Parathyroid adenoma (tissue), 2 donors: ENCODE measurements around the gene AZGP1.

Source experiments
- H2AFZ ChIP-seq: fragments of 300-600 bp; sonication (generic); one replicate; pipeline ENCODE4 v1.7.0; 2017; ENCODE audit warnings: antibody characterized with exemption, mild to moderate bottlenecking
- H3K27ac ChIP-seq: fragments of 300-600 bp; sonication (generic); one replicate; pipeline ENCODE4 v1.7.0; 2017
- H3K27me3 ChIP-seq: fragments of 300-600 bp; sonication (generic); one replicate; pipeline ENCODE4 v1.7.0; 2017; ENCODE audit warnings: low read length; ENCODE audit not compliant: control insufficient read depth, insufficient read depth
- H3K36me3 ChIP-seq: fragments of 300-600 bp; sonication (generic); one replicate; pipeline ENCODE4 v1.7.0; 2017; ENCODE audit warnings: low read length; ENCODE audit not compliant: control insufficient read depth, insufficient read depth
- H3K4me1 ChIP-seq: fragments of 300-600 bp; sonication (generic); one replicate; pipeline ENCODE4 v1.7.0; 2017; ENCODE audit warnings: control low read depth
- H3K4me2 ChIP-seq: fragments of 300-600 bp; sonication (generic); one replicate; pipeline ENCODE4 v1.7.0; 2017; ENCODE audit warnings: low read length
- H3K4me3 ChIP-seq: fragments of 300-600 bp; sonication (generic); one replicate; pipeline ENCODE4 v1.7.0; 2017; ENCODE audit warnings: low read depth, low read length
- H3K79me2 ChIP-seq: fragments of 300-600 bp; sonication (generic); one replicate; pipeline ENCODE4 v1.7.0; 2017; ENCODE audit warnings: control low read depth
- H3K9ac ChIP-seq: fragments of 300-600 bp; sonication (generic); one replicate; pipeline ENCODE4 v1.7.0; 2017; ENCODE audit warnings: mild to moderate bottlenecking
- H3K9me3 ChIP-seq: fragments of 300-600 bp; sonication (generic); one replicate; pipeline ENCODE4 v1.7.0; 2017; ENCODE audit warnings: low read length; ENCODE audit not compliant: control insufficient read depth
- CTCF ChIP-seq: fragments of 300-600 bp; sonication (generic); IDR thresholded peaks from one replicate; pipeline ENCODE4 v1.7.0; 2017; ENCODE audit warnings: antibody characterized with exemption, mild to moderate bottlenecking
- donor health status: primary hyperparathyroidism.

AZGP1 gene

GRCh38 chr7:99975782-99976521, at the start of gene AZGP1:
AZGP1 (minus strand) TSS chr7:99976031; CDS start chr7:99976020, 11 bp downstream.
- Histone ChIP-seq H2AFZ (no peak within 1 kb of the TSS), H3K9ac (no peak within 1 kb of the TSS), H3K36me3 (no peaks in the 10 kb centered on the region), H3K27me3 (no peaks in the 10 kb centered on the region), H3K79me2 (no peaks in the 10 kb centered on the region), H3K4me3 (no peak within 1 kb of the TSS), H3K4me2 (no peak within 1 kb of the TSS), H3K4me1 (no peaks in the 10 kb centered on the region), H3K27ac (no peak within 1 kb of the TSS), H3K9me3 (no peaks in the 10 kb centered on the region)
- no peak for TF ChIP-seq CTCF

GRCh38 chr7:100024020-100024619, 48.3 kb upstream of the AZGP1 start:
- H3K4me1 ChIP-seq: no peaks in the 10 kb centered on the region
- H3K4me2 ChIP-seq: no peak overlapping the region
- TF ChIP-seq CTCF: no peak
- H2AFZ ChIP-seq: no peak overlapping the region
- no peaks in the 10 kb centered on the region for H3K36me3 ChIP-seq
- no peak overlapping the region for H3K4me3 ChIP-seq
- peaks cover 30% of the 10 kb centered on the region for H3K79me2 ChIP-seq
- no peak overlapping the region for H3K27ac ChIP-seq
- no peaks in the 10 kb centered on the region for H3K27me3 ChIP-seq
- no peak overlapping the region for H3K9ac ChIP-seq
- no peaks in the 10 kb centered on the region for H3K9me3 ChIP-seq

GRCh38 chr7:100023526-100023925, 47.7 kb upstream of the AZGP1 start:
- H3K4me1 ChIP-seq: no peaks in the 10 kb centered on the region

GRCh38 chr7:100022621-100023020, 46.8 kb upstream of the AZGP1 start:
- Histone ChIP-seq H3K9me3 (no peaks in the 10 kb centered on the region), H3K27me3 (no peaks in the 10 kb centered on the region), H3K27ac (no peak overlapping the region), H3K79me2 (peaks cover 38% of the 10 kb centered on the region), H3K4me2 (no peak overlapping the region), H3K4me3 (no peak overlapping the region), H3K4me1 (no peaks in the 10 kb centered on the region), H3K9ac (no peak overlapping the region), H2AFZ (no peak overlapping the region), H3K36me3 (no peaks in the 10 kb centered on the region)
- TF ChIP-seq CTCF: no peak

More at GRCh38 chr7:100023526-100023925, 47.7 kb upstream of the AZGP1 start:
- no peak for TF ChIP-seq CTCF
- Histone ChIP-seq H3K79me2 (peaks cover 34% of the 10 kb centered on the region), H2AFZ (no peak overlapping the region), H3K9me3 (no peaks in the 10 kb centered on the region), H3K27ac (no peak overlapping the region), H3K36me3 (no peaks in the 10 kb centered on the region), H3K27me3 (no peaks in the 10 kb centered on the region), H3K9ac (no peak overlapping the region), H3K4me2 (no peak overlapping the region), H3K4me3 (no peak overlapping the region)
